ENCODE results near the gene ALPL. TPM values are rescaled to one million over a fixed set of nuclear protein-coding genes. Genes with fewer than 3 reads are reported as not detected.

Gene ALPL
- total RNA-seq, 2 experiments from 2014 or later: not detected

- Mint-ChIP-seq H3K9me3 (no peaks in the 10 kb centered on the region), H3K27ac (no peak overlapping the region), H3K4me1 (ENCODE audit: low read depth) (no peaks in the 10 kb centered on the region), H3K36me3 (ENCODE audit: low read depth) (no peaks in the 10 kb centered on the region), H3K4me3 (no peak overlapping the region), H3K27me3 (peaks cover 9% of the 10 kb centered on the region)
- intact Hi-C loops (cut with micrococcal nuclease): no loop called here
- ChIA-PET CTCF (no interaction called here), POLR2A (no interaction called here)
- DNase-seq (no peak), ATAC-seq (no peak)
- TF ChIP-seq CTCF (IDR thresholded peaks at IDR 0.05): no peak
Measured at GRCh38 chr1:21584096-21584495, 74.9 kb downstream of the ALPL start.

- Mint-ChIP-seq H3K4me3 (no peak overlapping the region), H3K36me3 (ENCODE audit: low read depth) (no peaks in the 10 kb centered on the region), H3K4me1 (ENCODE audit: low read depth) (no peaks in the 10 kb centered on the region), H3K27me3 (peaks cover 9% of the 10 kb centered on the region), H3K9me3 (no peaks in the 10 kb centered on the region), H3K27ac (no peak overlapping the region)
- ChIA-PET POLR2A (interaction anchor here (0.6 kb wide), 1 partner anchor 76 kb away, joined by 3 read pairs; no protein-coding TSS in a partner anchor), CTCF (no interaction called here)
- intact Hi-C loops (cut with micrococcal nuclease): no loop called here
- ATAC-seq (no peak), DNase-seq (no peak)
- TF ChIP-seq CTCF (IDR thresholded peaks at IDR 0.05): no peak
Measured at GRCh38 chr1:21585037-21585436, 75.8 kb downstream of the ALPL start.

GRCh38 chr1:21586222-21586621 lies 77.0 kb downstream of the ALPL start:
- no peak overlapping the region for H3K27ac Mint-ChIP-seq
- intact Hi-C loops (cut with micrococcal nuclease): no loop called here
- no peak for TF ChIP-seq CTCF (IDR thresholded peaks at IDR 0.05)
- ChIA-PET POLR2A (no interaction called here), CTCF (no interaction called here)
- DNase-seq (no peak), ATAC-seq (no peak)
- no peaks in the 10 kb centered on the region for H3K36me3 Mint-ChIP-seq (ENCODE audit: low read depth)
- H3K4me1 Mint-ChIP-seq (ENCODE audit: low read depth): peaks cover 4% of the 10 kb centered on the region
- no peaks in the 10 kb centered on the region for H3K9me3 Mint-ChIP-seq
- H3K4me3 Mint-ChIP-seq: no peak overlapping the region
- H3K27me3 Mint-ChIP-seq: peaks cover 10% of the 10 kb centered on the region

GRCh38 chr1:21586846-21587601 lies 77.8 kb downstream of the ALPL start:
- CTCF ChIA-PET: no interaction called here

More at GRCh38 chr1:21586846-21587601, 77.8 kb downstream of the ALPL start:
- Mint-ChIP-seq H3K4me3 (no peak overlapping the region), H3K4me1 (ENCODE audit: low read depth) (peaks cover 4% of the 10 kb centered on the region), H3K36me3 (ENCODE audit: low read depth) (no peaks in the 10 kb centered on the region), H3K9me3 (no peaks in the 10 kb centered on the region), H3K27me3 (peaks cover 10% of the 10 kb centered on the region), H3K27ac (no peak overlapping the region)
- intact Hi-C loops (cut with micrococcal nuclease): no loop called here
- POLR2A ChIA-PET: interaction anchor here (0.6 kb wide), 1 partner anchor 644 kb away, joined by 3 read pairs; no protein-coding TSS in a partner anchor
- no peak for ATAC-seq
- DNase-seq: no peak
- no peak for TF ChIP-seq CTCF (IDR thresholded peaks at IDR 0.05)
